NAMALWA (cell line): ENCODE data around the gene USP7.
A peak's percentile ranks its signal among the peaks of the same experiment; 100 is the strongest.
"Not testable (repeated sequence)": the region's sequence is repeated elsewhere in the genome, so short reads cannot be mapped to it uniquely, and the experiment has no call there.

Experiments
- DNase-seq: peaks from one replicate; pipeline ENCODE4 v3.0.0-alpha.2; 2015; ENCODE audit warnings: low spot score

USP7 gene

GRCh38 chr16:8972843-8973586, 9.3 kb upstream of the USP7 start:
- DNase-seq: no peak

- no peak for DNase-seq
Observed at GRCh38 chr16:8971416-8971815, 7.7 kb upstream of the USP7 start.

- DNase-seq: not testable (repeated sequence)
Observed at GRCh38 chr16:8969202-8969897, 5.6 kb upstream of the USP7 start.

- not testable (repeated sequence) for DNase-seq
Observed at GRCh38 chr16:8968054-8968453, 4.3 kb upstream of the USP7 start.

GRCh38 chr16:8967132-8967821, 3.6 kb upstream of the USP7 start:
- no peak for DNase-seq

- DNase-seq: no peak
Observed at GRCh38 chr16:8966817-8967131, 3.1 kb upstream of the USP7 start.

GRCh38 chr16:8964462-8964861, 756 bp upstream of the USP7 start:
- no peak for DNase-seq

- DNase-seq: no peak
Observed at GRCh38 chr16:8963010-8963820, 491 bp downstream of the USP7 start.

- peak; percentile 89 for DNase-seq
Observed at GRCh38 chr16:8962393-8963009, 1.2 kb downstream of the USP7 start.

GRCh38 chr16:8961811-8962390, 1.8 kb downstream of the USP7 start:
- peak; percentile 61 for DNase-seq

GRCh38 chr16:8960788-8961109, 3.0 kb downstream of the USP7 start:
- DNase-seq: no peak

GRCh38 chr16:8959921-8960787, 3.6 kb downstream of the USP7 start:
- DNase-seq: peak; percentile 73

- DNase-seq: no peak
Observed at GRCh38 chr16:8958344-8959167, 5.2 kb downstream of the USP7 start.

- DNase-seq: no peak
Observed at GRCh38 chr16:8957509-8958157, 6.1 kb downstream of the USP7 start.

- DNase-seq: no peak
Observed at GRCh38 chr16:8957063-8957397, 6.7 kb downstream of the USP7 start.

- no peak for DNase-seq
Observed at GRCh38 chr16:8956265-8957062, 7.2 kb downstream of the USP7 start.

GRCh38 chr16:8955828-8956227, 7.9 kb downstream of the USP7 start:
- DNase-seq: no peak

- peak; percentile 67 for DNase-seq
Observed at GRCh38 chr16:8953064-8953463, 10.6 kb downstream of the USP7 start.
